Dermis microvascular lymphatic vessel endothelial cell (primary cell): Measurements from ENCODE around the gene CD36. TPM values are rescaled to one million over a fixed set of nuclear protein-coding genes. Genes with fewer than 3 reads are reported as not detected.

Source experiments
- DNase-seq, 2 donors: peaks; one replicate each; pipeline versions ENCODE4 v3.0.0 to v3.0.0-alpha.2; 2010; ENCODE audit warnings: low read depth in 2 of 2
- total RNA-seq: library from RNA; depleted of rRNA; stranded (reverse); fragments of >200 nt; gene quantifications from 2 replicates; pipeline ENCODE4 v1.2.1, GENCODE V29; 2014

Gene CD36
- 151 and 259 TPM in 2 replicates for total RNA-seq

DNA sequence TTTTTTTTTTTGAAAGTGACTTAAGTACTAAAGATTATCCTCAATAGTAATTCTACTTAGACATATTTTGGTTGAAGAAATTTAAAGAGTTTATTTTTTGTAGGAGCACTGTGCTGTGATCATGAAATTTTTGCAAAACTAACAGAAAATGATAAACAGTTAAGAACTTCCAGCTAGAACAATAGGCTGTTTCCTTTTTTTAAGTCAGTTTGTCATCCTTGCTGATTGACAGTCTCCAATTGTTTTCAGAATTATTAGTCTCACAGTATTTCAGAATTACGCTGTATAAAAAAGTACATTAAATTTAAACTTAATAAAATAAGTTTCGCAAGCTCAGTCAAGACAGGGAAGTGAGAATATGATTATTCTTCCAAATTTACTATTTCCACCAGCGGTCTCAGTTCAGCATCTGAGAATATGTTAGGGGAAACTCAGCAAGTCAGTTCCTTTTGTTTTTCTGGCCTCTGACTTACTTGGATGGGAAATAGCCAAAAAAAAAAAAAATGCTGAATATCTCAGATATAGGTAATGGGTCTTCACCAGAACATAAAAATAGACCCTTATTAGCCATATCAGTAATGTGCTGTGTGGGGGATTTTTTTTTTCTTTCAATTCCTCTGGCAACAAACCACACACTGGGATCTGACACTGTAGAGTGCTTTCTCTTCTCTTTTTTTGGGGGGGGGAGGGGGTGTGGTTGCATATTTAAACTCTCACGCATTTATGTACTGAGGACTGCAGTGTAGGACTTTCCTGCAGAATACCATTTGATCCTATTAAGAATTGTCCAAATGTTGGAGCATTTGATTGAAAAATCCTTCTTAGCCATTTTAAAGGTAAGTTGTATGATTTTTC, at the start of gene CD36:
CD36 (plus strand) TSS at position 732 of the 855 bp plus-strand sequence. CDS start 8,099 bp downstream, outside the sequence.
- DNase-seq: peak; percentile 63 to 70

GRCh38 chr7:80589631-80590030, 48.8 kb upstream of the CD36 start:
- DNase-seq: peak in 1 of 2 donors; percentile 32

DNA sequence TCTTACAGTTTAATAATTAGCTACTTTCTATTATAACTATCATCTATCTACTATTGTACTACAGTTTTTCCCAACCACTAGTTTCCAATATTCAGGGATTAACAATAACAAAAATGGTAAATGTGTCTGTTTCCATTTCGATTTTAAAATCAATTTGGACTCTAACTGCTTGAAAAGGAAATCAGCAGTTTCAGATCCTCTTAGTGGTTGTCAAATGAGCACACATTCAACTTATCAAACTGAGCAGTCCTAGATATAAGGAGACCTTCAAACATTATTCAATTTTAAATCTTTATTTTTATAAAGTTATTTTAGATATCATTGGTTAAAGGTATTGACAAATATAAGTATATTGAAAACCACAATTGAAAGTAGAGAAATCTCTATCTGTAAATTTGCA, 46.8 kb upstream of the CD36 start:
- no peak for DNase-seq

DNA sequence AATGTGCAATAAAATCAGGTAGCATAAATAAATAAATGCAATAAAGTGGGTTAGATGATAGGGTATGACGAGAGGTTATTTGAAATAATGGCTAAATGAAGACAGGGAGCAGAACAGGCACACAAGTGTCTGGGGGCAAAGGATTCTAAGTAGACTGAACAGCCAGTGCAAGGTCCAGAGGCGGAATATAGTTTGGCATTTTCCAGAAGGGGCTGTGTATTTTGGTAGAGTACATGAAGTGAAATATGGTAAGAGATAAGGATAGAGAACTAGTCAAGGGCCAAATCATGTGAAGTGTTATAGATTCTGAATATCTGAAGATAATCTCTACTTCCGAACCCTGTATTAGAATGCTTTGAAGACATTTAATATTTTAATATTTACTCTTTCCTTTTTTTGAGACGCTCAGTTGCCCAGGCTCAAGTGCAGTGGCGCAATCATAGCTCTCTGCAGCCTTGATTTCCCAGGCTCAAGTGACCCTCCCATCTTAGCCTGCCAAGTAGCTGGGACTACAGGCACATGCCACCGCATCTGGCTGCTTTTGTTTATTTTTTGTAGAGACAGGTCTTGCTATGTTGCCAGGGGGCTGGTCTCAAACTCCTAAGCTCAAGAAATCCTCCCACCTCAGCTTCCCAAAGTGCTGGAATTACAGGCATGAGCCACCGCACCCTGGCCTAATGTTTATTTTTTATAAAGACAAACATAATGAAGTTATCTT, 44.4 kb upstream of the CD36 start:
- no peak for DNase-seq

GRCh38 chr7:80596933-80597517, 41.4 kb upstream of the CD36 start:
- no peak for DNase-seq

- DNase-seq: no peak
Observed at GRCh38 chr7:80597875-80598274, 40.6 kb upstream of the CD36 start.

- DNase-seq: no peak
Observed at GRCh38 chr7:80600046-80600445, 38.4 kb upstream of the CD36 start.

DNA sequence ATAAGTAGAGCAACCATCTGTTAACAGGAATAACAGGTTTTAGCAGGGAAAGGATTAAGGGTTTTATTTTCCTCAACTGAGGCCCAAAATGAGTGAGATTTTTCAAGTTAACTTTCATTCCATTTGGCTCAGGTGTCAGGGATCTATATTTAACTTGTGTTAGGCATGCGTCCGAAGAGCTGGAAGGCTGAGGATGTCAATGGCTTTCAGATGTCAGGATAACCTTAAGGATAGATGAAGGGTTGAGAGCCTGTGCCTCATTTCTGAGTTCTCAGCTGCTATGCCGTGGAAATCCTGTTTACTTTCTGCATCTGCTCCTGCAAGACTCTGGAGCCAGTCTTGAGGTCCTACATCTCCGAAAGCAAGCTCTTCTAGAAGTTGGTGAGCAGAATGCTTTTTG, 36.4 kb upstream of the CD36 start:
- DNase-seq: no peak

- no peak for DNase-seq
Observed at GRCh38 chr7:80603940-80604339, 34.5 kb upstream of the CD36 start.

DNA sequence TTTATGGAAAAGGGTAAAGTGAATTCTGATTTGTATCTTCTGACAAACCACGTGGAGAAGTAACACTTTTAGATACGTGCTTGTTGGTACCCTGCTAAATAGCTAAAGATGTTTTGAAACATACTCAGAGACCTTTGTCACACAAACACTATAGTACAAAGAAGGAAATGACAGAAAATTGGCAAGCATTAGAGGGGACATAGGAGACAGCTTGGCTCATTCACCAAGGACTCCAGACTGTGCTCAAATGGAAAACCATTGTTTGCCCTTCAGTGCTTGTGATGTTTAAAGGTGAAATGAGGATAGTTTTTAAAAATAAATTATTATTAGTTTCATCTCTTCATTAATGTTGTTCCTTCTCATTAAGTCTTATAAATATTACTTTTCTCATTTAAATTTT, 34.0 kb upstream of the CD36 start:
- DNase-seq: peak; percentile 21 to 42

DNA sequence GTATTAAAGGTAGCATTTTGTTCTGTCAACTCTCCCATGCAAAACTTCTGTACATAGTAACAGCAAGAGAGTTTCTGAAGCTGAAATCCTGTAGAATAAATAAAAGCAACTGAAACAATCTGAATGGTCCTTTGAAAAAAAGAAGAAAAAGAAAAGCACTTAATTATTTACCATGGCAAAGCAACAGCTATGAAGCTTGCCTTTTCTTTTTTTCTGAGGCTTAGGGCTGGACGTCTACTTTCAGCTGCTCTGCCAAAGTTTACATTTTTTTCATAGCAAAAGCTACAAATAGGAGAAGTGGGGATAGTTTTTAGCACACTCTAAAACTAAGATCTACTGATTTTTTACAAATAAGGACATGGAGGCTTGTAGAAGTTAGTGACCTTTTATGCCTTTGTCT, 31.3 kb upstream of the CD36 start:
- DNase-seq: no peak

GRCh38 chr7:80608336-80608735, 30.1 kb upstream of the CD36 start:
- no peak for DNase-seq

DNA sequence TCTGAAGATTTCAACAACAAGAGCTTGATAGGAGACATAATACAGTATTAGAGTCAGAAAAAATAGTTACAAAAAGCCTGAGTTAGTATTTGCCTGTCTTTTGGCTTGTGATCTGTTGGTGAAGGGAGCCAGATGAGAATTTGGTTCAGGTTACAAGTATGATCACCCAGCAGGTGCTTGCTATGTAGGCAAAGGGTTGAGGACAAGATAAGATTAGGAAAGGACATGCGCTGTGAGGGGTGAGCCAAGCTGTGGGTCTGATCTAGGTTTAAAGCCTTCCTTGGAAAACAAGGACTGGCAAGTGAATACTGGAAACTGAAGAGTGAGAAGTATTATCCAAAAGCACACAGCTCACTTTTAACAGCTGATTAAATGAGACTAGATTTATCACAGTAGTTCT, 28.7 kb upstream of the CD36 start:
- no peak for DNase-seq

DNA sequence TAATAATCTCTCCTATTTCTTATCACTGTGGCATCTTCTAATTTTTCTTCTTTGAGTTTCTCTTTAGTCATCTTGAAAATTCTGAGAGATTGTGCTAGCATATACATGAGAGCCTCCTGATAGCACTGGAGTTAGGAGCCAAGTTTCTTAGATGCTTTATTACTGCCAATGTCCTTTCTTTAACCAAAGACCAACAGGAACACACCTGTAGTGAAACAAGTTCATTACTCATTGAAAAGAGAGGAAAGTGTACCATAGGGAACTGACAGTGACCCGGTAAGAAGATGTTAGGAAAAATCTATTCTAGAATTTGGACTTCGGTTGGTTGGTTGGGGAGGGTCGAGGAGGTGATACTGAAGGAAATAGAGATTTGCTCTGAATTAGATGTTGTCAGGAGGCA, 27.1 kb upstream of the CD36 start:
- DNase-seq: no peak

DNA sequence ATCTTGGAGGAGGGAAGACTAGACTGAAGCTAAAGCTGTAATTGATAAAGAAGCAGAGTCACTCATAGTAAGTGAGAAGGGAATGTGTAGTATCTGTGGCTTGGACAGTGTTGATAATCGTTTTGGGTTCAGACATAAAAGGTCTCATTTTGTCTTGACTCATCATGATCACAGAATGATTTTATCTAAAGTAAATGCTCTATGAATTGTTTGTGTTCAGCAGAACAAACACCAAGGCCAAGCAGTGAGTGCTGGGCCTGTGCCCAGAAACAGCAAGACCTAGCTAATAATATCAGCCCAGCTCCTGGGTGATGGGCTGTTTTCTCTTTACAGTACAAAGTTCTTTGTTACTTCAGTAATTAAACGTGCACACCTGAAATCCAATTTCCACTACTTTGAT, 26.7 kb upstream of the CD36 start:
- peak; percentile 12 to 65 for DNase-seq

GRCh38 chr7:80612880-80613279, 25.6 kb upstream of the CD36 start:
- DNase-seq: no peak

- DNase-seq: no peak
Observed at GRCh38 chr7:80613519-80613918, 24.9 kb upstream of the CD36 start.

DNA sequence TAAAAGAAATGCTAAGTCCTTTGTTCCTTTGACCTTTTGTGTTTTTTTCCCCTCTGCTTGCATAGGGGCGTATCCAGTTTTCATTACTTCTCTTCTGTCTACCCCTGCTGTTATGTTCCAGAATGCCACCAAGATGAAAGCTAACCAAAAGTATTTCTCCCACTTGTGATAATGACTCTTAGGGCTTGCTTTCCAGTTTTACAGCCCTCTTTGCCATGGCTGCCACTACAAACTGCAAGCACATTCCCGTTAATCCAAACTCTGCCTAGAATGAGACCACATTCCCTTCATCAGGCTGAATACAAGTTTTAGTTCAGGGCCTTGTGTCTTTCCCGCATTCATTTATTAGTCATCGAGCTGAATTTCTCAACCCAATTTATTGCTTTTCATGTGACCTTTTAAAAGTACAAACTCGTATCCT, 23.6 kb upstream of the CD36 start:
- no peak for DNase-seq

DNA sequence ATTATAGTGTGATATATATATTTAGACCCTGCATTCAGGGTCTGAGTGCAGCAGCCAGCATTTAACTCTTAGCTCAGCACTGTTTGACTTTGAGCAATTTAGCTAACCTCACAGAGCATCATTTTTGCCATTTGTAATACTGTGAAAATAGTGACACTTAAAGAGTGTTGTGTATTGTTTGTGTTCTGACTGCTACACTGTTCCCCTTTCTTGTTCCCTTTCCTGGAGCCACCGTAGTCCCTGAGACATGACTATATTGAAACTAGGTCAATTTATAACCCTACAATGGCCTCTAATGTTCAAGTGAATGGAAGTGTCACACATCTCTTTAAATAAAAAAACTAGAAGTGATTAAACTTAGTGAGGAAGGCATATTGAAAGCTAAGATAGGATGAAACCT, 20.3 kb upstream of the CD36 start:
- DNase-seq: no peak

DNA sequence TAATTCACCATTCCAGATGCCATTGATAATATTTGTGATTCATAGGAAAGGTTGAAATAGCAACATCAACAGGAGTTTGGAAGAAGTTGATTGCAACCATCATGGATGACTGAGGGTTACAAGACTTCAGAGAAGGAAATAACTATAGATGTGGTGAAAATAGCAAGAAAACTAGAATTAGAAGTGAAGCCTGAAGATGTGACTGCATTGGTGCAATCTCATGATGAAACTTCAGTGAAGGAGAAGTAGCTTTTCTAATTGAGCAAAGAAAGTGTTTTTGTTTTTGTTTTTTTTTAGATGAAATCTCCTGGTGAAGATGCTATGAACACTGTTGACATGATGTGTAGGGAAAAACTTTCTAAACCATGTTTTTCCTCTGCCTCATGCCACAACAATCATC, 18.7 kb upstream of the CD36 start:
- no peak for DNase-seq

- peak in 1 of 2 donors; percentile 60 for DNase-seq
Observed at GRCh38 chr7:80622541-80622940, 15.9 kb upstream of the CD36 start.

GRCh38 chr7:80623503-80624252, 14.8 kb upstream of the CD36 start:
- DNase-seq: peak in 1 of 2 donors; percentile 5
